IMR-90 (cell line): Measurements from ENCODE around the gene ZNF618. TPM values are rescaled to one million over a fixed set of nuclear protein-coding genes. Genes with fewer than 3 reads are reported as not detected.

ENCODE experiments used
- ATAC-seq: fragments of 200-7000 bp; cut with Tn5 transposase; 2 replicates; pipeline ENCODE4 v1.9.1; 2020; ENCODE audit warnings: low read depth, mild to moderate bottlenecking, moderate library complexity
- BruUV-seq: library from RNA; stranded (reverse); fragments of 400-500 nt; replicated peaks from 2 replicates; lab custom pipeline; 2021; lab: Mats Ljungman, UMichigan
- CTCF ChIA-PET: fragments of 300-600 bp; formaldehyde crosslinking; extraction: SDS; loops from one replicate; lab custom pipeline; 2021; ENCODE audit warnings: antibody characterized with exemption; lab: Yijun Ruan, JAX
- POLR2A ChIA-PET: fragments of 300-600 bp; sonication (Branson Sonifier 250); formaldehyde crosslinking; loops from one replicate; lab custom pipeline; 2022; ENCODE audit warnings: antibody characterized with exemption; ENCODE audit not compliant: unreplicated experiment; lab: Charles Lee
- DNase-seq: peaks from one replicate; pipeline ENCODE4 v3.0.0; 2013
- H2AFZ ChIP-seq: replicated peaks from 2 replicates; pipeline ENCODE3; 2013; ENCODE audit warnings: low read length, mild to moderate bottlenecking; ENCODE audit not compliant: poor library complexity
- H2AK5ac ChIP-seq: 2 replicates; pipeline ENCODE4 v1.6.1; 2013; ENCODE audit warnings: low read depth, low read length, inconsistent platforms
- H2AK9ac ChIP-seq: replicated peaks from 2 replicates; pipeline ENCODE3; 2013; ENCODE audit warnings: mild to moderate bottlenecking, low read depth, low read length, moderate library complexity; ENCODE audit not compliant: poor library complexity
- H2BK120ac ChIP-seq: 2 replicates; pipeline ENCODE4 v1.6.1; 2013; ENCODE audit warnings: low read depth, low read length, inconsistent platforms
- H2BK15ac ChIP-seq: 3 replicates; pipeline ENCODE4 v1.6.1; 2013; ENCODE audit warnings: low read depth, low read length, inconsistent platforms
- H2BK20ac ChIP-seq: 2 replicates; pipeline ENCODE4 v1.6.1; 2013; ENCODE audit warnings: low read depth, mild to moderate bottlenecking, inconsistent platforms, low read length, moderate library complexity
- H2BK5ac ChIP-seq: 2 replicates; pipeline ENCODE4 v1.6.1; 2013; ENCODE audit warnings: mild to moderate bottlenecking, low read depth, low read length, inconsistent platforms; ENCODE audit not compliant: poor library complexity, severe bottlenecking
- H3K14ac ChIP-seq: replicated peaks from 2 replicates; pipeline ENCODE4 v1.6.1; 2013; ENCODE audit warnings: low read depth, low read length, inconsistent platforms
- H3K18ac ChIP-seq: 2 replicates; pipeline ENCODE4 v1.6.1; 2013; ENCODE audit warnings: low read depth, low read length, control low read depth
- H3K23ac ChIP-seq: 2 replicates; pipeline ENCODE4 v1.6.1; 2013; ENCODE audit warnings: low read depth, low read length, inconsistent platforms
- H3K27ac ChIP-seq: 2 replicates; pipeline ENCODE4 v1.5.1; 2013; ENCODE audit warnings: mild to moderate bottlenecking, control low read depth, low read length; ENCODE audit not compliant: insufficient read depth
- H3K27me3 ChIP-seq: 2 replicates; pipeline ENCODE4 v1.6.1; 2013; ENCODE audit warnings: low read length; ENCODE audit not compliant: control insufficient read depth, insufficient read depth
- H3K36me3 ChIP-seq: 2 replicates; pipeline ENCODE4 v1.6.1; 2013; ENCODE audit warnings: low read length, mixed read lengths; ENCODE audit not compliant: control insufficient read depth, insufficient read depth
- H3K4ac ChIP-seq: 2 replicates; pipeline ENCODE4 v1.6.1; 2013; ENCODE audit warnings: low read depth, low read length, inconsistent platforms
- H3K4me1 ChIP-seq: 2 replicates; pipeline ENCODE4 v1.6.1; 2013; ENCODE audit warnings: low read length, mixed read lengths; ENCODE audit not compliant: control insufficient read depth, insufficient read depth
- H3K4me2 ChIP-seq: 2 replicates; pipeline ENCODE4 v1.6.1; 2013; ENCODE audit warnings: low read depth, mild to moderate bottlenecking, control low read depth, low read length, moderate library complexity
- H3K4me3 ChIP-seq: 2 replicates; pipeline ENCODE4 v1.5.1; 2013; ENCODE audit warnings: low read depth, mild to moderate bottlenecking, control low read depth, low read length, moderate library complexity; ENCODE audit not compliant: insufficient read depth
- H3K56ac ChIP-seq: 2 replicates; pipeline ENCODE4 v1.6.1; 2013; ENCODE audit warnings: low read length, inconsistent platforms; ENCODE audit not compliant: insufficient read depth; ENCODE audit errors: extremely low read depth
- H3K79me1 ChIP-seq, 2 experiments: 2 replicates each; pipeline ENCODE4 v1.6.1; 2013; ENCODE audit warnings: low read length in 2 of 2, inconsistent platforms in 1 of 2, low read depth in 1 of 2
- H3K9ac ChIP-seq: 2 replicates; pipeline ENCODE4 v1.6.1; 2013; ENCODE audit warnings: low read depth, low read length, control low read depth
- H3K9me1 ChIP-seq: 2 replicates; pipeline ENCODE4 v1.6.1; 2013; ENCODE audit warnings: low read length, inconsistent platforms; ENCODE audit not compliant: insufficient read depth
- H3K9me3 ChIP-seq: 2 replicates; pipeline ENCODE4 v1.6.1; 2013; ENCODE audit warnings: low read length; ENCODE audit not compliant: control insufficient read depth, insufficient read depth
- H4K20me1 ChIP-seq: 2 replicates; pipeline ENCODE4 v1.6.1; 2013; ENCODE audit warnings: low read length, inconsistent platforms; ENCODE audit not compliant: insufficient read depth
- H4K5ac ChIP-seq: 2 replicates; pipeline ENCODE4 v1.6.1; 2013; ENCODE audit warnings: mild to moderate bottlenecking, low read depth, low read length, control low read depth
- H4K8ac ChIP-seq, 2 experiments: 2 replicates each; pipeline ENCODE4 v1.6.1; 2013; ENCODE audit warnings: low read depth in 2 of 2, low read length in 2 of 2, control low read depth in 1 of 2, inconsistent platforms in 1 of 2
- H4K91ac ChIP-seq: 2 replicates; pipeline ENCODE4 v1.6.1; 2013; ENCODE audit warnings: low read depth, low read length, inconsistent platforms; ENCODE audit not compliant: insufficient read depth
- BHLHE40 ChIP-seq: fragments of 150-350 bp; IDR thresholded peaks from 2 replicates; pipeline ENCODE4 v1.6.1; 2016; ENCODE audit warnings: mild to moderate bottlenecking, low read depth, low read length
- RCOR1 ChIP-seq: IDR thresholded peaks from 2 replicates; pipeline ENCODE4 v1.6.1; 2012; ENCODE audit warnings: mild to moderate bottlenecking, low read length, improper control_type of control experiment; ENCODE audit not compliant: insufficient replicate concordance
- WGBS, 2 experiments: methylation state at CpG; one replicate each; pipeline versions ENCODE4 v1.1.5 to v1.1.7; 2013; ENCODE audit warnings: missing lambda C conversion rate in 2 of 2; ENCODE audit not compliant: insufficient read length in 1 of 2; ENCODE audit errors: extremely low coverage in 2 of 2; 5-methylcytosine and 5-hydroxymethylcytosine counted together
- dilution Hi-C: fragments of 300-500 bp; cut with HindIII; formaldehyde crosslinking; loops from one replicate; pipeline ENCODE4 v1.14.3; 2018; ENCODE audit warnings: low sequenced_read_pairs; ENCODE audit not compliant: unreplicated experiment
- in situ Hi-C: fragments of 300-500 bp; cut with MboI; formaldehyde crosslinking; loops from 3 replicates; pipeline ENCODE4 v1.14.3; 2019; ENCODE audit warnings: low sequenced_read_pairs, inconsistent platforms, mixed read lengths
- intact Hi-C: fragments of 100-400 bp; cut with micrococcal nuclease; formaldehyde crosslinking; loops from 2 replicates; pipeline ENCODE4 v1.10.0; 2022
- polyA plus RNA-seq, 3 experiments: library from polyadenylated mRNA; depleted of rRNA; stranded (reverse); fragments of >200 nt; gene quantifications; 2 replicates each; pipeline ENCODE4 v1.2.3, GENCODE V29; 2012; ENCODE audit warnings: low replicate concordance in 1 of 3
- total RNA-seq: library from RNA; depleted of rRNA; stranded (reverse); fragments of >200 nt; gene quantifications from 2 replicates; pipeline ENCODE4 v1.2.3, GENCODE V29; 2012

Gene ZNF618
- total and polyA plus RNA-seq, 2 of the 4 experiments (the other 2 are of a cell fraction): 8.2 to 9.4 TPM

- CTCF ChIA-PET: no interaction called here
- Histone ChIP-seq H3K9me1 (peaks cover 9% of the 10 kb centered on the region), H3K14ac (no peak overlapping the region), H4K8ac (no peak overlapping the region), H4K91ac (no peak overlapping the region), H2AFZ (no peak overlapping the region), H3K4me2 (no peak overlapping the region), H2BK15ac (no peak overlapping the region), H2BK120ac (no peak overlapping the region), H3K36me3 (peaks cover 56% of the 10 kb centered on the region), H3K79me1 (peaks cover 0 to 7% of the 10 kb centered on the region in 2 experiments; a peak in 3 of 4 replicates), H3K9ac (no peak overlapping the region), H3K4ac (no peak overlapping the region), H3K56ac (no peak overlapping the region), H3K9me3 (no peaks in the 10 kb centered on the region), H3K18ac (no peak overlapping the region), H2AK9ac (no peak overlapping the region), H4K5ac (no peak overlapping the region), H3K4me3 (no peak overlapping the region), H2BK20ac (no peak overlapping the region), H4K20me1 (no peaks in the 10 kb centered on the region; the same call in 1 of the 2 replicates), H3K27me3 (no peaks in the 10 kb centered on the region), H3K4me1 (no peaks in the 10 kb centered on the region), H2AK5ac (no peak overlapping the region), H3K23ac (no peak overlapping the region), H2BK5ac (no peak overlapping the region), H3K27ac (no peak overlapping the region)
- TF ChIP-seq BHLHE40 (no peak), RCOR1 (no peak)
- in situ Hi-C loops (no loop called here), intact Hi-C loops (loop anchor here (5.0 kb wide), 1 partner anchor 347 kb away; no protein-coding TSS in a partner anchor), dilution Hi-C loops (no loop called here)
- ATAC-seq: no peak
- POLR2A ChIA-PET: no interaction called here
- WGBS, 2 experiments: 95% methylated on average over 4 of the region's 12 CpGs; no CpG with 5 or more reads in 1 of the 2 experiments
- DNase-seq: no peak
- no TSS peak for BruUV-seq
Measured at GRCh38 chr9:114029311-114030170, 153.4 kb downstream of the ZNF618 start.
